H1 (cell line): Measurements from ENCODE around the gene RPTOR. TPM values are rescaled to one million over a fixed set of nuclear protein-coding genes. Genes with fewer than 3 reads are reported as not detected.

Source experiments
- CTCF ChIA-PET: fragments of 300-600 bp; sonication (Branson Sonifier 250); formaldehyde crosslinking; loops from one replicate; lab custom pipeline; 2021; ENCODE audit not compliant: partially characterized antibody; lab: Charles Lee
- POLR2A ChIA-PET: fragments of 300-600 bp; sonication (Branson Sonifier 250); formaldehyde crosslinking; loops from one replicate; lab custom pipeline; 2021; ENCODE audit warnings: inconsistent platforms; ENCODE audit not compliant: partially characterized antibody; lab: Charles Lee
- DNase-seq, 2 experiments: peaks; one replicate each; pipeline versions ENCODE4 v3.0.0 to v3.0.0-alpha.2; 2010 to 2022; ENCODE audit warnings: low spot score in 2 of 2, low read depth in 1 of 2, mixed read lengths in 1 of 2
- FAIRE-seq: peaks from 2 replicates; lab custom pipeline; 2011; peaks lifted over from hg19 to GRCh38; lab: Jason Lieb, UNC
- H2AFZ ChIP-seq: 2 replicates; pipeline ENCODE4 v1.8.1; 2012; ENCODE audit warnings: low read length, inconsistent platforms
- H2AK5ac ChIP-seq: 2 replicates; pipeline ENCODE4 v1.6.1; 2013; ENCODE audit warnings: low read depth, low read length
- H2BK120ac ChIP-seq: replicated peaks from 2 replicates; pipeline ENCODE3; 2013; ENCODE audit warnings: low read depth, low read length, inconsistent platforms
- H2BK12ac ChIP-seq: 2 replicates; pipeline ENCODE4 v1.6.1; 2013; ENCODE audit warnings: low read depth, low read length
- H2BK15ac ChIP-seq: 2 replicates; pipeline ENCODE4 v1.6.1; 2013; ENCODE audit warnings: low read length
- H2BK20ac ChIP-seq: 2 replicates; pipeline ENCODE4 v1.6.1; 2013; ENCODE audit warnings: low read length
- H2BK5ac ChIP-seq: 2 replicates; pipeline ENCODE4 v1.6.1; 2013; ENCODE audit warnings: low read depth, low read length
- H3K14ac ChIP-seq: 2 replicates; pipeline ENCODE4 v1.6.1; 2013; ENCODE audit warnings: inconsistent platforms; ENCODE audit not compliant: insufficient read length
- H3K18ac ChIP-seq: 2 replicates; pipeline ENCODE4 v1.6.1; 2013; ENCODE audit warnings: low read length; ENCODE audit errors: extremely low read depth
- H3K23ac ChIP-seq: 2 replicates; pipeline ENCODE4 v1.6.1; 2013; ENCODE audit warnings: inconsistent platforms; ENCODE audit not compliant: insufficient read length
- H3K23me2 ChIP-seq: 2 replicates; pipeline ENCODE4 v1.6.1; 2013; ENCODE audit warnings: low read depth, low read length
- H3K27ac ChIP-seq: 2 replicates; pipeline ENCODE4 v1.6.1; 2011; ENCODE audit warnings: low read depth, low read length, inconsistent platforms
- H3K27me3 ChIP-seq, 4 experiments: replicated peaks in 1 of 4; 1 replicate in 1 of 4; 2 replicates in 3 of 4; pipeline versions ENCODE4 v1.6.1 to v1.8.1; 2011 to 2013; ENCODE audit warnings: low read length in 3 of 4, mild to moderate bottlenecking in 3 of 4, inconsistent platforms in 2 of 4, mixed read lengths in 2 of 4, moderate library complexity in 1 of 4; ENCODE audit not compliant: control insufficient read depth in 3 of 4, insufficient read depth in 3 of 4; ENCODE audit errors: extremely low read depth in 1 of 4
- H3K36me3 ChIP-seq, 4 experiments: 2 replicates each; pipeline versions ENCODE4 v1.6.1 to v1.8.1; 2011 to 2013; ENCODE audit warnings: mild to moderate bottlenecking in 4 of 4, low read length in 3 of 4, moderate library complexity in 2 of 4, control low read depth in 1 of 4, inconsistent platforms in 1 of 4; ENCODE audit not compliant: insufficient read depth in 4 of 4, control insufficient read depth in 2 of 4
- H3K4ac ChIP-seq: replicated peaks from 2 replicates; pipeline ENCODE3; 2013; ENCODE audit warnings: low read length, low read depth, mixed read lengths, inconsistent platforms; ENCODE audit not compliant: insufficient read length
- H3K4me1 ChIP-seq, 4 experiments: replicated peaks in 1 of 4; 1 replicate in 1 of 4; 2 replicates in 3 of 4; pipeline versions ENCODE4 v1.6.1 to v1.8.1; 2011 to 2013; ENCODE audit warnings: low read length in 3 of 4, inconsistent platforms in 2 of 4, mixed read lengths in 1 of 4; ENCODE audit not compliant: insufficient read depth in 4 of 4, control insufficient read depth in 3 of 4
- H3K4me2 ChIP-seq, 2 experiments: 2 replicates each; pipeline versions ENCODE4 v1.6.1 to v1.8.1; 2011 to 2013; ENCODE audit warnings: low read depth in 2 of 2, low read length in 2 of 2, control low read depth in 1 of 2, inconsistent platforms in 1 of 2, mild to moderate bottlenecking in 1 of 2; ENCODE audit not compliant: insufficient read depth in 1 of 2
- H3K4me3 ChIP-seq, 4 experiments: fragments of 200-600, 300-600 bp in 1 of 4; sonication (generic), shearing (Covaris generic), sonication (Bioruptor Twin) in 1 of 4; 2 replicates each; pipeline versions ENCODE4 v1.5.1 to v1.8.1; 2011 to 2016; ENCODE audit warnings: low read length in 4 of 4, low read depth in 3 of 4, control low read depth in 2 of 4, inconsistent platforms in 2 of 4, mild to moderate bottlenecking in 2 of 4, mixed read lengths in 1 of 4, moderate library complexity in 1 of 4; ENCODE audit not compliant: insufficient read depth in 2 of 4; ENCODE audit errors: extremely low read depth in 1 of 4
- H3K56ac ChIP-seq: replicated peaks from 2 replicates; pipeline ENCODE3; 2013; ENCODE audit warnings: low read depth, mild to moderate bottlenecking, mixed read lengths, low read length, inconsistent platforms; ENCODE audit not compliant: insufficient read length
- H3K79me1 ChIP-seq: 2 replicates; pipeline ENCODE4 v1.6.1; 2013; ENCODE audit warnings: low read depth, low read length, control low read depth
- H3K79me2 ChIP-seq, 2 experiments: 2 replicates each; pipeline versions ENCODE4 v1.6.1 to v1.8.1; 2012 to 2013; ENCODE audit warnings: low read length in 2 of 2, mild to moderate bottlenecking in 2 of 2, inconsistent platforms in 1 of 2; ENCODE audit not compliant: insufficient read depth in 2 of 2, control insufficient read depth in 1 of 2
- H3K9ac ChIP-seq, 4 experiments: replicated peaks in 1 of 4; 1 replicate in 1 of 4; 2 replicates in 3 of 4; pipeline versions ENCODE4 v1.6.1 to v1.8.1; 2011 to 2013; ENCODE audit warnings: low read depth in 3 of 4, low read length in 3 of 4, control low read depth in 2 of 4, mild to moderate bottlenecking in 2 of 4, moderate library complexity in 2 of 4, inconsistent platforms in 1 of 4; ENCODE audit errors: extremely low read depth in 1 of 4
- H3K9me3 ChIP-seq, 2 experiments: 2 replicates each; pipeline versions ENCODE4 v1.6.1 to v1.8.1; 2012 to 2013; ENCODE audit warnings: mild to moderate bottlenecking in 2 of 2, moderate library complexity in 2 of 2, control low read depth in 1 of 2, inconsistent platforms in 1 of 2, low read depth in 1 of 2, low read length in 1 of 2, mixed read lengths in 1 of 2; ENCODE audit not compliant: insufficient read depth in 2 of 2
- H4K20me1 ChIP-seq, 2 experiments: replicated peaks in 1 of 2; 2 replicates each; pipeline versions ENCODE3 to v1.8.1; 2011 to 2013; ENCODE audit warnings: inconsistent platforms in 2 of 2, low read length in 2 of 2, mild to moderate bottlenecking in 1 of 2; ENCODE audit not compliant: insufficient read depth in 2 of 2, control insufficient read depth in 1 of 2
- H4K5ac ChIP-seq: 2 replicates; pipeline ENCODE4 v1.6.1; 2013; ENCODE audit warnings: low read length, low read depth, mixed read lengths, inconsistent platforms; ENCODE audit not compliant: insufficient read length
- H4K8ac ChIP-seq: 2 replicates; pipeline ENCODE4 v1.8.0; 2013; ENCODE audit warnings: mild to moderate bottlenecking, moderate library complexity, low read length, inconsistent platforms; ENCODE audit not compliant: insufficient read depth; ENCODE audit errors: extremely low read depth
- H4K91ac ChIP-seq: replicated peaks from 2 replicates; pipeline ENCODE3; 2013; ENCODE audit warnings: low read length, mixed read lengths, inconsistent platforms; ENCODE audit not compliant: insufficient read length
- CBX8 ChIP-seq: fragments of 300-800, 300-1000 bp; sonication (generic); IDR thresholded peaks from 2 replicates; pipeline ENCODE4 v1.7.1; 2016; ENCODE audit warnings: low read depth, low read length, borderline replicate concordance
- JUN ChIP-seq: IDR thresholded peaks from 2 replicates; pipeline ENCODE4 v1.6.1; 2011; ENCODE audit warnings: low read depth, mild to moderate bottlenecking, improper control_type of control experiment, low read length
- TEAD4 ChIP-seq: IDR thresholded peaks from 2 replicates; pipeline ENCODE4 v1.6.1; 2012; ENCODE audit warnings: low read depth, low read length, inconsistent platforms, mixed read lengths
- YY1 ChIP-seq: IDR thresholded peaks from 2 replicates; pipeline ENCODE4 v1.6.1; 2011; ENCODE audit warnings: low read depth, mild to moderate bottlenecking, low read length
- WGBS, 2 experiments: shearing (Covaris generic) in 1 of 2; methylation state at CpG; one replicate each; pipeline versions ENCODE4 v1.1.6 to v1.1.7; 2013 to 2015; ENCODE audit warnings: low lambda C conversion rate in 2 of 2, mixed read lengths in 2 of 2, inconsistent platforms in 1 of 2, low coverage in 1 of 2, missing lambda C conversion rate in 1 of 2; ENCODE audit not compliant: insufficient replicate concordance in 2 of 2, insufficient coverage in 1 of 2, insufficient read length in 1 of 2; ENCODE audit errors: extremely low coverage in 1 of 2, missing lambda C conversion rate in 1 of 2; 5-methylcytosine and 5-hydroxymethylcytosine counted together
- polyA plus RNA-seq, 7 experiments: library from polyadenylated mRNA; depleted of rRNA in 3 of 7; stranded (reverse) in 5 of 7; unstranded in 2 of 7; fragments of >200 nt in 5 of 7; fragments of 200-250 nt in 2 of 7; gene quantifications; 1 replicate in 5 of 7; 2 replicates in 1 of 7; 4 replicates in 1 of 7; pipeline versions ENCODE4 v1.2.1 to v1.2.3, GENCODE V29; 2011 to 2013; ENCODE audit warnings: missing spikeins in 2 of 7, mixed read lengths in 2 of 7
- total RNA-seq: library from RNA; stranded (reverse); fragmentation: NEBNext Ultra II Directional; extraction: Animal tissue kit (Norgen Biotek cat#: 25700); gene quantifications from 2 replicates; pipeline ENCODE4 v1.2.1, GENCODE V29; 2021

RPTOR gene
- total and polyA plus RNA-seq, 2 of the 8 experiments (the other 6 are each of a cell fraction or from before 2014, with no cell fraction given): 6.9 to 28.7 TPM

DNA sequence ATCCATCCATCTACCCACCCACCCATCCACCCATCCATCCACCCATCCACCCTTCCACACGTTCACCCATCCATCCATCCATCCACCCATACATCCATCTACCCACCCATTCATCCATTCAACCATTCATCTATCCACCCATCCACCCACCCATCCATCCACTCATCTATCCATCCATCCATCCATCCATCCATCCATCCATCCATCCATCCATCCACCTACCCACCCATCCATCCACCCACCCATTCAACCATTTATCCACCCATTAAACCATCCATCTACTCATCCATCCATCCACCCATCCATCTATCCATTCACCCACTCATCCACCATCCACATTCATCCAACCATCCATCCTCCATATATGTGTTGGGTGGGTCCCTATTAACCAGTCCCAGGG lies 26.2 kb upstream of the RPTOR start:
- Histone ChIP-seq H3K4ac (no peak overlapping the region), H2BK20ac (no peak overlapping the region), H3K18ac (no peak overlapping the region), H4K5ac (no peak overlapping the region), H3K23me2 (peaks cover 5% of the 10 kb centered on the region; the same call in 1 of the 2 replicates), H3K4me2 (no peak overlapping the region), H3K79me2 (no peaks in the 10 kb centered on the region), H2BK15ac (no peak overlapping the region), H4K8ac (no peak overlapping the region), H3K27me3 (peaks cover 0 to 6% (median 1%) of the 10 kb centered on the region in 4 experiments; a peak in 4 of 7 replicates), H3K36me3 (no peaks in the 10 kb centered on the region), H2BK12ac (no peak overlapping the region), H3K9me3 (0 out of 4 replicates have a peak, but pooled peaks cover 0 to 2% of the 10 kb centered on the region in 2 experiments), H3K56ac (peak overlapping the region; percentile 77), H3K9ac (no peak overlapping the region), H2AFZ (no peak overlapping the region), H3K27ac (no peak overlapping the region), H2BK120ac (no peak overlapping the region), H3K4me3 (no peak overlapping the region), H3K14ac (no peak overlapping the region), H3K23ac (no peak overlapping the region), H3K79me1 (no peaks in the 10 kb centered on the region), H2AK5ac (no peak overlapping the region), H4K20me1 (peaks cover 0 to 2% of the 10 kb centered on the region in 2 experiments), H2BK5ac (no peak overlapping the region), H3K4me1 (peaks cover 0 to 3% (median under 1%) of the 10 kb centered on the region in 4 experiments; a peak in 2 of 7 replicates), H4K91ac (no peak overlapping the region)
- DNase-seq (no peak), FAIRE-seq (no peak)
- POLR2A ChIA-PET: no interaction called here
- CTCF ChIA-PET: interaction anchor here (4.2 kb wide), 1 partner anchor 58 kb away, joined by 16 read pairs; no protein-coding TSS in a partner anchor
- 60 to 100% methylated on average over 1 of the region's 1 CpG for WGBS, 2 experiments
- TF ChIP-seq CBX8: no peak
- no peak for TF ChIP-seq JUN
- TF ChIP-seq TEAD4: no peak
- no peak for TF ChIP-seq YY1
